Measurements from ENCODE around the gene ZNF730. TPM values are rescaled to one million over a fixed set of nuclear protein-coding genes. Genes with fewer than 3 reads are reported as not detected.

ZNF730 gene
- 0.30 and 0.58 TPM in 2 replicates for polyA plus RNA-seq (2012; rRNA removed)
- 0.46 and 0.55 TPM in 2 replicates for polyA plus RNA-seq (2012; cell fraction: cytosol; rRNA removed)
- polyA plus RNA-seq (2012; cell fraction: nucleus; rRNA removed), result 0.43 and 1.0 TPM in 2 replicates

- peak; percentile 85 for DNase-seq
- ChIA-PET POLR2A (interaction anchor here (0.5 to 1.7 kb wide), 6 partner anchors 42 to 299 kb away, joined by 3 to 8 read pairs (median 3); no protein-coding TSS in a partner anchor), CTCF (no interaction called here)
- Histone ChIP-seq H3K79me2 (ENCODE audit: insufficient read depth) (peaks cover 5% of the 10 kb centered on the region; the same call in 1 of the 2 replicates), H4K20me1 (ENCODE audit: insufficient read depth) (no peaks in the 10 kb centered on the region), H3K4me2 (peak within 1 kb of the TSS; percentile 87), H3K4me3 (ENCODE audit: low read depth in 2 of 2, low read length in 1 of 2) (peak within 1 kb of the TSS; percentile 56 to 90), H3K36me3 (replicated peaks in 1 of 2; ENCODE audit: control insufficient read depth in 1 of 2, insufficient read depth in 2 of 2, low read length in 1 of 2) (peaks cover 0 to 5% of the 10 kb centered on the region in 2 experiments), H3K9me3 (no peaks in the 10 kb centered on the region), H3K9me2 (no peaks in the 10 kb centered on the region), H3K27me3 (ENCODE audit: insufficient read depth) (no peaks in the 10 kb centered on the region), H3K4me1 (ENCODE audit: control insufficient read depth in 1 of 2, insufficient read depth in 2 of 2, low read depth in 1 of 2, low read length in 1 of 2) (no peaks in the 10 kb centered on the region; a peak in 1 of 4 replicates), H3F3A (replicated peaks; ENCODE audit: insufficient read depth) (no peaks in the 10 kb centered on the region), H3K9ac (peak within 1 kb of the TSS; percentile 74; the same call in 1 of the 2 replicates), H2AFZ (ENCODE audit: low read depth) (peak within 1 kb of the TSS; percentile 94), H3K27ac (ENCODE audit: low read depth in 2 of 2, low read length in 1 of 2) (peak within 1 kb of the TSS; percentile 42 to 54; a peak in 2 of 4 replicates)
- WGBS (ENCODE audit: low lambda C conversion rate), result 3% methylated on average over 23 of the region's 44 CpGs
- TF ChIP-seq TAF1 (IDR thresholded peaks at IDR 0.05; ENCODE audit: borderline replicate concordance, low read depth, low read length) (no peak), MXI1 (IDR thresholded peaks at IDR 0.05; ENCODE audit: low read depth, low read length) (peak; percentile 79), RFX5 (IDR thresholded peaks at IDR 0.05; ENCODE audit: low read length) (no peak), JUND (IDR thresholded peaks at IDR 0.05) (no peak), YY1 (IDR thresholded peaks at IDR 0.05; ENCODE audit: low read depth) (0 out of 2 replicates have a peak, but pooled peaks have one; percentile 34), ELF1 (IDR thresholded peaks at IDR 0.05) (0 out of 2 replicates have a peak, but pooled peaks have one; percentile 36), REST (IDR thresholded peaks at IDR 0.05; ENCODE audit: low read depth, low read length) (no peak), EZH2phosphoT487 (IDR thresholded peaks at IDR 0.05; ENCODE audit: borderline replicate concordance, low read depth) (no peak), SMC3 (IDR thresholded peaks at IDR 0.05; ENCODE audit: low read depth, low read length) (no peak), ZBTB33 (IDR thresholded peaks at IDR 0.05; ENCODE audit: borderline replicate concordance, low read depth) (no peak), SIN3A (IDR thresholded peaks at IDR 0.05; ENCODE audit: borderline replicate concordance, low read depth, low read length) (no peak; the same call in 1 of the 2 replicates), NRF1 (IDR thresholded peaks at IDR 0.05; ENCODE audit: low read depth, low read length) (no peak), CTCF (IDR thresholded peaks at IDR 0.05) (no peak), IRF3 (IDR thresholded peaks at IDR 0.05; ENCODE audit: low read depth, low read length) (no peak), TCF12 (IDR thresholded peaks at IDR 0.05) (no peak), MAX (IDR thresholded peaks at IDR 0.05; ENCODE audit: low read depth) (peak; percentile 25; the same call in 1 of the 2 replicates), CHD2 (IDR thresholded peaks at IDR 0.05; ENCODE audit: low read length, partially characterized antibody) (peak; percentile 72), RAD21 (IDR thresholded peaks at IDR 0.05; ENCODE audit: low read length) (no peak), GABPA (IDR thresholded peaks at IDR 0.05; ENCODE audit: low read depth) (peak; percentile 39; the same call in 1 of the 2 replicates), POLR2AphosphoS5 (IDR thresholded peaks at IDR 0.05; ENCODE audit: low read depth, low read length) (peak; percentile 43; the same call in 1 of the 2 replicates), PBX3 (IDR thresholded peaks at IDR 0.05) (peak; percentile 97), NFIC (IDR thresholded peaks at IDR 0.05; ENCODE audit: borderline replicate concordance) (no peak), FOXJ3 (CRISPR knock-in tag; IDR thresholded peaks at IDR 0.05) (no peak)
Measured at GRCh38 chr19:23116802-23117571, at the start of gene ZNF730. ZNF730 (plus strand) TSS chr19:23117025; CDS start chr19:23117174, 149 bp downstream.

Measured in SK-N-SH (cell line).